ENCODE results near the gene PRKAG1. TPM values are rescaled to one million over a fixed set of nuclear protein-coding genes. Genes with fewer than 3 reads are reported as not detected.

Gene PRKAG1
- total RNA-seq, 1 experiment from 2014 or later = 66.5 TPM

DNA sequence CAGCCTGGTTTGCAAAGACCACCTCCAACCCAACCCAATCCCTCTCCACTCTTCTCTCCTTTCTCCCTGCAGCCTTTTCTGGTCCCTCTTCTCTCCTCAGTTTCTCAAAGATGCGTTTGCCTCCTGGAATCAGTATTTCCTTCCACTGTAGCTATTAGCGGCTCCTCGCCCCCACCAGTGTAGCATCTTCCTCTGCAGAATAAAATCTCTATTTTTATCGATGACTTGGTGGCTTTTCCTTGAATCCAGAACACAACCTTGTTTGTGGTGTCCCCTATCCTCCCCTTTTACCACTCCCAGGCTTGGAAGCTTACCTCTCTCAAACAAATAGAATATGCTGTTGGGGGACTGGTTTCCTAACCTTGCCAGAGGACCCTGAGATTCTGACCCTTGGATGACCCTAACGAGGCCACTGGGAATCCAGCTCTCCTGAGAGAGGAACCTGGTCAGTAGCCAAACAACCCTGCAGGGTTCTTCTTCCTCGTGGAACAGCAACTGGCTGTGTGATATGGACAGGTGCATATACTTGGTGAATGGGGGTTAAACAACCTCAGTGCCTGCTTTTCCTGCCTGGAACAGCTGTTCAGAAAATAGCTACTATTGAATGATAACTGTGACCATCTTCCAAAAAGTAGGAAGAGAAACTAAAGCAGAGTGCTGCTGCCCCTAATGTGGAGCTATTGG lies 36.0 kb downstream of the PRKAG1 start:
- Histone ChIP-seq H3K27me3 (ENCODE audit: low read length) (peaks cover 49% of the 10 kb centered on the region), H3K9me2 (replicated peaks; ENCODE audit: low read length) (no peaks in the 10 kb centered on the region), H3K27ac (ENCODE audit: low read length) (no peak overlapping the region), H3K4me1 (ENCODE audit: insufficient read depth, low read length) (peaks cover 29% of the 10 kb centered on the region), H3K36me3 (ENCODE audit: low read depth, low read length) (no peaks in the 10 kb centered on the region), H3K9ac (ENCODE audit: low read length) (no peak overlapping the region), H3K79me2 (ENCODE audit: low read length) (no peaks in the 10 kb centered on the region), H3K4me3 (ENCODE audit: low read length) (no peak overlapping the region), H3K9me3 (ENCODE audit: low read length) (no peaks in the 10 kb centered on the region), H2AFZ (ENCODE audit: low read length) (no peak overlapping the region), H4K20me1 (ENCODE audit: low read length) (no peaks in the 10 kb centered on the region), H3K4me2 (ENCODE audit: low read length) (no peak overlapping the region), H3F3A (ENCODE audit: low read length, unreplicated experiment) (no peaks in the 10 kb centered on the region)
- POLR2A ChIA-PET (ENCODE audit: unreplicated experiment) = interaction anchor here (0.5 kb wide), 1 partner anchor 117 kb away, joined by 3 read pairs; no protein-coding TSS in a partner anchor
- CTCF ChIA-PET = interaction anchor here (0.7 kb wide), 1 partner anchor 1818 kb away, joined by 6 read pairs; no protein-coding TSS in a partner anchor
- intact Hi-C loops (cut with micrococcal nuclease) = loop anchor here (5.0 kb wide), 1 partner anchor 130 kb away; the partner anchor contains the start of gene DDX23
- DNase-seq (no peak), ATAC-seq (no peak)
- TF ChIP-seq, protein P1, sequence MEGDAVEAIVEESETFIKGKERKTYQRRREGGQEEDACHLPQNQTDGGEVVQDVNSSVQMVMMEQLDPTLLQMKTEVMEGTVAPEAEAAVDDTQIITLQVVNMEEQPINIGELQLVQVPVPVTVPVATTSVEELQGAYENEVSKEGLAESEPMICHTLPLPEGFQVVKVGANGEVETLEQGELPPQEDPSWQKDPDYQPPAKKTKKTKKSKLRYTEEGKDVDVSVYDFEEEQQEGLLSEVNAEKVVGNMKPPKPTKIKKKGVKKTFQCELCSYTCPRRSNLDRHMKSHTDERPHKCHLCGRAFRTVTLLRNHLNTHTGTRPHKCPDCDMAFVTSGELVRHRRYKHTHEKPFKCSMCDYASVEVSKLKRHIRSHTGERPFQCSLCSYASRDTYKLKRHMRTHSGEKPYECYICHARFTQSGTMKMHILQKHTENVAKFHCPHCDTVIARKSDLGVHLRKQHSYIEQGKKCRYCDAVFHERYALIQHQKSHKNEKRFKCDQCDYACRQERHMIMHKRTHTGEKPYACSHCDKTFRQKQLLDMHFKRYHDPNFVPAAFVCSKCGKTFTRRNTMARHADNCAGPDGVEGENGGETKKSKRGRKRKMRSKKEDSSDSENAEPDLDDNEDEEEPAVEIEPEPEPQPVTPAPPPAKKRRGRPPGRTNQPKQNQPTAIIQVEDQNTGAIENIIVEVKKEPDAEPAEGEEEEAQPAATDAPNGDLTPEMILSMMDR (conservative IDR thresholded peaks at IDR 0.05; ENCODE audit: low read depth, low read length) = no peak
- TF ChIP-seq EZH2 (IDR thresholded peaks at IDR 0.05; ENCODE audit: low read length, unreplicated experiment) (no peak), EZH2phosphoT487 (IDR thresholded peaks at IDR 0.05; ENCODE audit: borderline replicate concordance, low read length) (no peak)
- no TSS peak for BruUV-seq (replicated peaks)

DNA sequence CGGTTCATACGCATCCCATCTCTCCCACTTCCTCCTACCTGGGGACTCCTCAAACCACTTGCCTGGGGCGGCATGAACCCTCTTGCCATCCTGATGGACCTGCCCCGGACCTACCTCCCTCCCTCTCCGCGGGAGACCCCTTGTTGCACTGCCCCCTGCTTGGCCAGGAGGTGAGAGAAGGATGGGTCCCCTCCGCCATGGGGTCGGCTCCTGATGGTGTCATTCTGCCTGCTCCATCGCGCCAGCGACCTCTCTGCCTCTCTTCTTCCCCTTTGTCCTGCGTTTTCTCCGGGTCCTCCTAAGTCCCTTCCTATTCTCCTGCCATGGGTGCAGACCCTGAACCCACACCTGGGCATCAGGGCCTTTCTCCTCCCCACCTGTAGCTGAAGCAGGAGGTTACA lies 36.8 kb downstream of the PRKAG1 start:
- no peaks in the 10 kb centered on the region for H3K9me2 ChIP-seq (replicated peaks; ENCODE audit: low read length)
- no peak overlapping the region for H3K27ac ChIP-seq (ENCODE audit: low read length)
- TF ChIP-seq EZH2 (IDR thresholded peaks at IDR 0.05; ENCODE audit: low read length, unreplicated experiment) (no peak), EZH2phosphoT487 (IDR thresholded peaks at IDR 0.05; ENCODE audit: borderline replicate concordance, low read length) (no peak)
- TF ChIP-seq, protein P1 (conservative IDR thresholded peaks at IDR 0.05; ENCODE audit: low read depth, low read length) = no peak
- no peaks in the 10 kb centered on the region for H3K9me3 ChIP-seq (ENCODE audit: low read length)
- no TSS peak for BruUV-seq (replicated peaks)
- no peaks in the 10 kb centered on the region for H4K20me1 ChIP-seq (ENCODE audit: low read length)
- H3K4me3 ChIP-seq (ENCODE audit: low read length) = no peak overlapping the region
- POLR2A ChIA-PET (ENCODE audit: unreplicated experiment) = interaction anchor here (0.5 kb wide), 1 partner anchor 116 kb away, joined by 3 read pairs; no protein-coding TSS in a partner anchor
- ATAC-seq (no peak), DNase-seq (no peak)
- H3K27me3 ChIP-seq (ENCODE audit: low read length) = peaks cover 52% of the 10 kb centered on the region
- H3K79me2 ChIP-seq (ENCODE audit: low read length) = no peaks in the 10 kb centered on the region
- intact Hi-C loops (cut with micrococcal nuclease) = loop anchor here (5.0 kb wide), 1 partner anchor 129 kb away; the partner anchor contains the start of gene DDX23
- H3K36me3 ChIP-seq (ENCODE audit: low read depth, low read length) = no peaks in the 10 kb centered on the region
- CTCF ChIA-PET = no interaction called here
- H2AFZ ChIP-seq (ENCODE audit: low read length) = no peak overlapping the region
- no peak overlapping the region for H3K9ac ChIP-seq (ENCODE audit: low read length)
- no peaks in the 10 kb centered on the region for H3F3A ChIP-seq (ENCODE audit: low read length, unreplicated experiment)
- peaks cover 29% of the 10 kb centered on the region for H3K4me1 ChIP-seq (ENCODE audit: insufficient read depth, low read length)
- no peak overlapping the region for H3K4me2 ChIP-seq (ENCODE audit: low read length)
